Stimulated activated naive CD4-positive, alpha-beta T cell (primary cell): Measurements from ENCODE around the gene KPRP.

ENCODE experiments used
- DNase-seq, 6 experiments: peaks; one replicate each; lab custom pipeline; 2025; lab: John Stamatoyannopoulos, UW

The KPRP gene

DNA sequence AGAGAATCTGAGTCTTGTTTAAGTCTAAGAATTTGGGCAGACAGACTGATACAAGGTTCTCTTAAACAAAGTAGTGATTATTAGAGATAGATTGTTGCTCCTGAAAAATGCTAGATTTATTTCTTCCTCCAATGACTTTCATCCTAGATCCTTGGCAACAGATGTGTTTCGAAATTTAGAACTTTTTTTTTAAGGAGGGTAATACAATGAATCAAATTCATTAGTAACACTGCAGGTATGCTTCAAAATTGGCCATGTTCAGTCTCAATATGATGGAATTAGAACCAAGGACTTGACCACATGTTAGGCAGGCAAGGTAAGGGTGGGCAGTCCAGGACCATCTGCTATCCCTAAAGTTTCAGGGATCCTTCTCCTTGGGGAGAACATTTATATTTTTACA lies 12.6 kb downstream of the KPRP start:
- no peak for DNase-seq

- DNase-seq: no peak
Observed at GRCh38 chr1:152774875-152775274, 17.1 kb downstream of the KPRP start, which contains the start of gene LCE1F. TSS of gene LCE1F (plus strand) at chr1:152775140. CDS start at chr1:152776372, 1,232 bp downstream.

DNA sequence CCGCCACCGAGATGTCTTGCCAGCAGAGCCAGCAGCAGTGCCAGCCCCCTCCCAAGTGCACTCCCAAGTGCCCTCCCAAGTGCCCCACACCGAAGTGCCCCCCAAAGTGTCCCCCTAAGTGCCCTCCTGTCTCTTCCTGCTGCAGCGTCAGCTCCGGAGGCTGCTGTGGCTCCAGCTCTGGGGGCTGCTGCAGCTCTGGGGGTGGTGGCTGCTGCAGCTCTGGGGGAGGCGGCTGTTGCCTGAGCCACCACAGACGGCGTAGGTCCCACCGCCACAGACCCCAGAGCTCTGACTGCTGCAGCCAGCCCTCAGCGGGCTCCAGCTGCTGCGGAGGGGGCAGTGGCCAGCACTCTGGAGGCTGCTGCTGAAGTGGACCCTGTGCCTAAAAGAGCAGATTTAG lies 18.5 kb downstream of the KPRP start:
- DNase-seq: no peak

- DNase-seq: no peak
Observed at GRCh38 chr1:152777510-152778137, 19.8 kb downstream of the KPRP start.

- no peak for DNase-seq
Observed at GRCh38 chr1:152783095-152783494, 25.3 kb downstream of the KPRP start.

DNA sequence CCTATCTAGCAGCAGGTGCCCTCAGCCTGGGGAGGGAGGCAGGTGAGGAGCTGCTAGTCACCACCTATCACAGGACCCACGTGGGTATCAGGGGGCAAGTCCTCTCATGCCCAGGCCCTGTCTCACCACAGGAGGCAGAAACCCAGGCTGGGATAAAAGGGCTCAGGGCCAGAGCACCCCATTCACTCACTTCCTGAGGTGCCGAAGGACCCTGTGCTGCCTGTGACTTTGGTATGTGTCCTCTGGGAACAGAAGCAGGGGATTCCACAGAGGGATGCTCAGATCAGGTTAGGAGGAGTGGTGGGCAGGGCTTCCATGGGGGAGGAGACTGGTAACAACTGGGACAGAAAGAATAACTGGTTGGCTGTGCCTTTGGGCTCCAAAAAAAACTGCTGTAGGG lies 28.3 kb downstream of the KPRP start, which contains the start of gene LCE1E:
Gene LCE1E (plus strand): TSS at position 181 of the 400 bp plus-strand sequence. CDS start 1,043 bp downstream, outside the sequence.
- DNase-seq: no peak

- DNase-seq: no peak
Observed at GRCh38 chr1:152795686-152796085, 37.9 kb downstream of the KPRP start.

- no peak for DNase-seq
Observed at GRCh38 chr1:152796421-152796820, 38.6 kb downstream of the KPRP start, which contains the start of gene LCE1D. TSS of gene LCE1D (plus strand) at chr1:152796721. CDS start at chr1:152797795, 1,074 bp downstream.

- no peak for DNase-seq
Observed at GRCh38 chr1:152801333-152801732, 43.5 kb downstream of the KPRP start.

DNA sequence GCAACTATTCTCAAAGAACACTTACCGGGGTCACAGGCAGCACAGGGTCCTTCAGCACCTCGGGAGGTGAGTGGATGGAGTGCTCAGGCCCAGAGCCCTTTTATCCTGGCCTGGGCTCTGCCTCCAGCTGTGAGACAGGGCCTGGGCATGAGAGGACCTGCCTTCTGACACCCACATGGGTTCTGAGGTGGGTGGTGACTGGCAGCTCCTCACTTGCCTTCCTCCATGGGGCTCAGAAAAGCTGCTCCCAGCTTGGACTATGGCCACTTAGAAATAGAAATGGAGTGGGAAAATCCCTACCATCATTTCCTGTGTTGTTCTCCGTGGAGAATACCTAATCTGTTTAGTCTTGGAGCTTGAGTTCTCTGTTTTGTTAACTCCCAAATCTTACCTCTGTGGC lies 48.8 kb downstream of the KPRP start, which contains the start of gene LCE1C:
Gene LCE1C (minus strand): TSS at position 76 of the 400 bp plus-strand sequence. CDS start 1,173 bp downstream, outside the sequence.
- no peak for DNase-seq

GRCh38 chr1:152811050-152811449 lies 53.2 kb downstream of the KPRP start:
- DNase-seq: no peak
